GM21447 (cell line): ENCODE data around the gene BRAF.
"Not testable (repeated sequence)": the region's sequence is repeated elsewhere in the genome, so short reads cannot be mapped to it uniquely, and the experiment has no call there.

Experiments
- ATAC-seq: cut with Tn5 transposase; IDR thresholded peaks from one replicate; pipeline ENCODE4 v1.9.1; 2021; ENCODE audit not compliant: unreplicated experiment

BRAF gene

DNA sequence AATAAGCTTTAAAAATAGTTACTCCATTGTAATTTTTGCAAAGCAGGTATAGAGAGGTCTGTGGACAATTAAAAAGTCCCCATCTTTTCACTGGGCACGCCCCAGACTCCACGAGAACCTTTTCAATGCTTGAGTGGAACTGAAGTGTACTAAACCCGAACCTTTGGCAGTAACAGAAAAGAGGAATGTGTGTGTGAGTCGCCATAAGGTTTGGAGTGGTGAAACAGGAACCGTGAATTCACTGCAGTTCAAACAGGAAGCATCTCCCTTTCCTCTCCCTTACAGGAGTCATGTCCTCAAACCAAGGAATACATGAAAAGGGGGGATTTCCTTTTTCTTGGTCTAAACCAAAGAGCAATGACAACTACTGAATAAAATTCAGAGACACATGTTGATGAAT lies 205.0 kb downstream of the BRAF start:
- ATAC-seq: no peak

DNA sequence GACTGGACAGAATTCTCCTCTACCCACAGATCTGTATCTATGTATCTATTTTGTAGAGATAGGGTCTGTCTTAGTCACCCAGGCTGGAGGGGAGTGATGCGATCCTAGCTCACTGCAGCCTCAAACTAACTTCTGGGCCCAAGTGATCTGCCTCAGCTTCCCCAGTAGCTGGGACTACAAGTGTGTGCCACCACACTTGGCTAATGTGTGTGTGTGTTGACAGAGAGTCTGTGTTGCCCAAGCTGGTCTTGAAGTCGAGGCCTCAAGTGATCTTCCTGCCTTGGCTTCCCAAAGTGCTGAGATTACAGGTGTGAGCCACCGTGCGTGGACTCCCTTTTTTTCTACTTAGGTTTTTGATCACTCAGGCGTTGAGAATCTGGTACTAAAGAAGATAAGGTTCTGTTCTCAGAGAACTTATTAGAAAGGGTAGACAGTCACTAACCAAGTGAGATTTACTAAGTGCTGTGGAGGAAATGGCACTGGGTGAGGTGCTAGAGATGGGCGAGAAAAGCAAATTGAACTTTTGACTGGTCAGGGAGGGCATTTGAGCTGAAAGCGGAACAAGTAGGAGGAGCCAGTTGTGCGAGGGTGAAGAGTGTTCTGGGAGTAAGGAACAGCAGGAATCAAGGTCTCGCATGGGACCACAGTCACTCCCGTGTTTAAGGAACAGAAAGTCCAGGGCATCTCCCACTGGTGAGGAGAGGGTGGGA lies 210.2 kb downstream of the BRAF start:
- no peak for ATAC-seq

DNA sequence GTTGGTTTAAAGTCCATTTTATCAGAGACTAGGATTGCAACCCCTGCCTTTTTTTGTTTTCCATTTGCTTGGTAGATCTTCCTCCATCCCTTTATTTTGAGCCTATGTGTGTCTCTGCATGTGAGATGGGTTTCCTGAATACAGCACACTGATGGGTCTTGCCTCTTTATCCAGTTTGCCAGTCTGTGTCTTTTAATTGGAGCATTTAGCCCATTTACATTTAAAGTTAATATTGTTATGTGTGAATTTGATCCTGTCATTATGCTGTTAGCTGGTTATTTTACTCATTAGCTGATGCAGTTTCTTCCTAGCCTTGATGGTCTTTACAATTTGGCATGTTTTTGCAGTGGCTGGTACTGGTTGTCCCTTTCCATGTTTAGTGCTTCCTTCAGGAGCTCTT lies 212.3 kb downstream of the BRAF start:
- ATAC-seq: not testable (repeated sequence)

DNA sequence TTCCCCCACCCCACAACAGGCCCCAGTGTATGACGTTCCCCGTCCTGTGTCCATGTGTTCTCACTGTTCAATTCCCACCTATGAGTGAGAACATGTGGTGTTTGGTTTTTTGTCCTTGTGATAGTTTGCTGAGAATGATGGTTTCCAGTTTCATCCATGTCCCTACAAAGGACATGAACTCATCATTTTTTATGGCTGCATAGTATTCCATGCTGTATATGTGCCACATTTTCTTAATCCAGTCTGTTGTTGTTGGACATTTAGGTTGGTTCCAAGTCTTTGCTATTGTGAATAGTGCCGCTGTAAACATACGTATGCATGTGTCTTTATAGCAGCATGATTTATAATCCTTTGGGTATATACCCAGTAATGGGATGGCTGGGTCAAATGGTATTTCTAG lies 216.0 kb downstream of the BRAF start:
- not testable (repeated sequence) for ATAC-seq

DNA sequence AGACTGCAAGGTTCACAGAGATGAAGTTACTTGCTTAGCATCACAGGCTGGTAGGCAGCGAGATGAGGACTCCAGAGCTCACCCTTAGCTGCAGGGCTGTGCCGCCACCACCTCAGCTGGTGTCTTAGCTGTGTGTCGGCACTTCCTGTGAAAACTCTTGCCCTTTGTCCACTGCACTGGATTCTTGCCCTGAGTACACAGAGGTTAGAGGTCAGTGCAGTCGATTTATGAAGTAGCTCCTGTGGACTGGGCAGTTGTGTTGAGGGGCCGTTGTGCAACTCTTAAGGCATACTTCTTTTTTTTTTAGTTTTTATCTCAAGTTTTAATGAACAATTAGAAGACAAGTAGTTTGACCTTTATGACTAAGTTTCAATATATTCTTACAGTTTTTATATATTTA lies 217.6 kb downstream of the BRAF start:
- ATAC-seq: no peak

DNA sequence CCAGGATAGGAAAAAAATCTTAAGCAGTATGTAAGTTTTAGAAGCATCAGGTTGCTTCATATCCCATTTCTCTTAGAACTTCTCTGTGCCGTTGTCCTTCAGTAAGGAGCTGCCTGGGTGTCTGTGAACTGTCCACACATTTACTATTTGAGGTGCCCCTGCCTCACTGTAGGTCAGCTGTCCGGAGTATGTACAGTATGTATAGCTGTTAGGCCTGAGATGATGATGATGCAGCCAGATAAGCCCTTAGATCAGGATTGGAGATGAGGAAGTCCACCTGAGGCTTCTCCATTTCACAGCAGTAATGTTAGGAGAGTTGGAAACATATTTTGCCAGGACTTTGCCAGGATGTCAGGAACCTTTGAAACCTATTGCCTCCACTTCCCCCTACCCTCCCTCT lies 220.5 kb downstream of the BRAF start:
- no peak for ATAC-seq

DNA sequence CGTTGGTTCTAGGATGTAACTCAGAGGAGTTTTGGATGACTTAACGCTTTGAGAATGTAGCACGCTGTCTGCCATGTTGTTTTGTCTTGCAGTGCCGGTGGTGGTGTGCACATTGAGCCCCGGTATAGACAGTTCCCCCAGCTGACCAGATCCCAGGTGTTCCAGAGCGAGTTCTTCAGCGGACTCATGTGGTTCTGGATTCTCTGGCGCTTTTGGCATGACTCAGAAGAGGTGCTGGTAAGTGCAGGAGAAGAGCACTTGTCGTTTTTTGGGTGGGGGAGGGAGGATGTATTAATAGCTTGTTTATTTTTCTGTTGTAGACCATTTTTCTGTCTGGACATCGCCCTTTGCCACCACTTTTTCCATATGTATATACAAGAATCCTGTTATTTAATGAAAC lies 222.0 kb downstream of the BRAF start:
- no peak for ATAC-seq

DNA sequence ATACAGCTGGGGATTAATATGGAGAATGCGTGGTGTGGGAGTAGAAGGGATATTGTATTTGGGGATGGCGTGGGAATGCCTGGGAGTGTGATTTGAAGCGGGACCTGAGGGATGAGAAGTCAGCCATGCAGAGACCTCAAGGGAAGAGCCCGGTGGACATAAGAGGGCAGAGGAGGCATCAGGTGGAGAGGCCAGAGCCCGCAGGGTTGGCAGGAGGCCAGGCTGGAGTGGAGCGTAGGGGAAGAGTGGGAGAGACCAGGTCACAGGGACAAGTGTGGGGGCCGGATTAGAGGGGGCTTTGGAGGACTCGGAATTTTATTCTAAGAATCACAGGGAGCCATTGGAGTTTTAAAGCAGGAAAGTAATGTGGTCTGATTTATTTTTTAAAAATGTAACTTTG lies 226.3 kb downstream of the BRAF start:
- no peak for ATAC-seq

DNA sequence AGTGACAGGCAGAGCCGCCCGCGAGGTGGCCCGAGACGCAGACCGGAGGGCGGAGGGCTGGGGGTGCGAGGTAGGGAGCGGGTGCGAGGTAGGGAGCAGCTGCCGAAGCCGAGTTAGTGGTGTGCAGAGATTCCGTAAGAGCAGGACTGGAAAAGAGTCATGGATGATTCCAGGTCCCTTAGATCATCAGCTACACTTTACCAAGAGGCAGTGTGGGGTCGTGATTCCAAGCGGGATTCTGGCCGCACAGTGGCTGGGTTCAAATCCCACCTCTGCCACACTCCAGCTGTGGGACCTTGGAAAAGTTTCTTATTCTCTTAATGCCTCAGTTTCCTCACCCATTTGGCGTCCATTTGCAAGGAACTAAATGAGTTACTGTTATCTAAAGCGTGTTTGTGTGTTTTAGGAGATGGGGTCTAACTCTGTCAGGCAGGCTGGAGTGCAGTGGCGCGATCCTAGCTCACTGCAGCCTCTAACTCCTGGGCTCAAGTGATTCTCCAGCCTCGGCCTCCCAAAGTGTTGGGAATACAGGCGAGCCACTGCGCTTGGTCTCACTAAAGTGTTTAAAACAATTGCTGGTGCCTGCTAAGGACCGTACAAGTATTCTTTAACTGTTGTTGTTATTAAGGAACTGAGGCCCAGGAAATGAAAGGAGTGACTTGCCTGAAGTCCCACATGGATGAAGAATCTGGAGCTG lies 227.1 kb downstream of the BRAF start:
- ATAC-seq: no peak

DNA sequence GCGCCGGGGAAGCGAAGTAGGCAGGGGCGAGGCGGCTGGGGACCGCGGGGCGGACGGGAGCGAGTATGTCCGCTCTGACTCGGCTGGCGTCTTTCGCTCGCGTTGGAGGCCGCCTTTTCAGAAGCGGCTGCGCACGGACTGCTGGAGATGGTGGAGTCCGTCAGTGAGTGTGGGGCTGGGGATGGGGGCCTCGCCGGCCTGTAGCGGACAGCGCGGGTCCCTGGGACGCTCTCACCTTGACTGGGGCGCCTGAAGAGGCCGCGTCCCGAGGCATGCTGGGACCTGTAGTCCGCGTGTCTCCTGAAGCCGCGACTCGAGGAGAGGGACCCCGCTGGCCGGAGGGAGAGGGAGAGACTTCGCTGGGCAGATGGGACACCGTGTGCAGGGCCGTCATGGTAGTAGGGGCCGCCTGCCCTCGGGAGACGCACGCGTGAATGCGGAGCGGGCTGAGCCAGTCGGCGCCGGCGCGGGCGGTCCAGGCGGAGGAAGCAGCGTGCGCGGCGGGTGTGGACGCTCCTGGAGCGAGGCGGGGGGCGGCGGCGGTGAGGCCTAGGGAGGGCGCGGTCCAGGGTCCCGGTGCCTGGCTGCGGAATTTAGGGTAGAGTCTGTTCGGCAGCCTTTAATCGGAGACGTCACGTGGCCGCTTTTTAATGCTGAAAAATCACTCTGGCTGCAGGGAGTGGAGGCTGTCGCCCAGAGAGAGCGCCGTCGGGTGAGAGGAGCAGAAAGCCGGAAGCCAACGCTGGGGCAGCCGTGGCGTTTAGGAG lies 227.9 kb downstream of the BRAF start, which contains the start of gene NDUFB2:
TSS of gene NDUFB2 (plus strand) at position 29 of the 767 bp plus-strand sequence. CDS start at position 66, 37 bp downstream.
- peak; percentile 92 for ATAC-seq

DNA sequence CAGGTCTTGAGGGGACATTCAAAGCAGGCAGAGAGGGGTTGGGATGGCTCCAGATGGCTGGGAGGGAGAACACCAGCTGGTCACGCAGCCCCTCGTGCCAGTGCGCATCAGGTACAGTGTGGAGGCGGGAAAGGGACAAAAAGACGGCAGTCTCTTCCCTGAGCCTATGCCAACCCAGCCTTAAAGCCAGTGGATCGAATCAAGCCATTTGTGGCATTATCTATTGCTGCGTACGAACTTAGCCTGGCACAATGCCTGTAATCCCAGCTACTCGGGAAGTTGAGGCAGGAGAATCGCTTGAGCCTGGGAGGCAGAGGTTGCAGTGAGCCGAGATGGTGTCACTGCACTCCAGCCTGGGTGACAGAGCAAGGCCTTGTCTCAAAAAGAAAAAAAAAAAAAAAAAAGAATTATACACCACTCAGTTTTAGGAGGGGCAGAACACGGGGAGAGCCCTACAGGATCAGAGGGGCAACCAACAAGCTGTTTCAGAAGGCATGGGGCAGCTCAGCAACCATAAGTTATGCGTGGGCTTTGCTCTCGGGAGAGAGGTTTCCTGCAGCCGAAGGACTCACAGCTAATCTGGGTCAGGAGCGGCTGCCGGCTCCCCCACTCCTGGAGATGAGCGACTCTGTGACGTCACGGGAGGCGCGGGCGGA lies 228.6 kb downstream of the BRAF start:
- no peak for ATAC-seq

DNA sequence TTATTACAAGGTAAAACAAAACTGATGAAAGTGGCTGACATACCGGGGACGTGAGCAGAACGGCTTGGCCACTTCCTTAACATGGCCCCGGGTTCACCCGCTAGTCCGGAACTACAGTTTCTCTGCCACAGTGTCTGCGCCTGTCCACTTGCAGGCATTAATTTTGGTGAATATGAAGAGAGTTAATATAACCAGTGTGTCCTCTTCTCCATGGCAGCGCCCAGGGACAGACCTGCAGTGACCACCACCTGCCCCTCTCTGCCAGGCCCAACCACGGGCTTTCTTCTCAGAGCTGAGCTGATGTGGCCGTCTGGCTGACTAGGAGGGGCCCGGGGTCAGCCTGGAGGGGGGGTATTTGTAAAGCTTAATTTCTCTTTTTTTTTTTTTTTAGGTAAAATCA lies 229.3 kb downstream of the BRAF start:
- no peak for ATAC-seq

DNA sequence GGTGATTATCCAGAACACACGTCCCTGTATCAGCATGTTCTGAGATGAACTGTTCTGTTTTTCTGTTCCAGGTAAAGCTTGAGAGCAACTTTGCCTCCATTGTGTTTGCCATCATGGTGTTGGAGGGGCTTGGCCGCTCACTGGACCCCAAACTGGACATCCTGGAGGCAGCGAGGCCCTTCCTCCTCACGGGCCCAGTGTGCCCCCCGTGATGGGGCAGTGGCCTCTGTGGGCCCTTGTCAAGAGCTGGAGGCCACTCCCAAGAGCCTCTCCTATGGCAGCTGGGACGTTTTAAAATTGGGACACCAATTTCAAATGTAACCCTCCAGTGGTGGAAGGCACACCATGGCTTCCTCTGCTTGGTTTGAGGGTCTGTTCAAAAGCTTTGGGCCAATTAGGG lies 230.1 kb downstream of the BRAF start:
- ATAC-seq: no peak

DNA sequence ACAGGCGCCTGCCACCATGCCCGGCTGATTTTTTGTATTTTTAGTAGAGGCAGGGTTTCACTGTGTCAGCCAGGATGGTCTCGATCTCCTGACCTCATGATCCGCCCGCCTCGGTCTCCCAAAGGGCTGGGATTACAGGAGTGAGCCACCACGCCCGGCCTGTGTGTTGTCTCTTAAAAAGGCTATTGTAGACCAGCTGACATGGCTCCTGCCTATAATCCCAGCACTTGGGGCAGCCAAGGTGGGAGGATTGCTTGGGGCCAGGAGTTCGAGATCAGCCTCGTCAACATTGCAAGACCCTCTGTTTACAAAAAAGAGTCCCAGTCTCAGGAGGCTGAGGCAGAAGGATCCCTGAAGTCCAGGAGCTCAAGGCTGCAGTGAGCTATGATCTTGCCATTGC lies 230.9 kb downstream of the BRAF start:
- not testable (repeated sequence) for ATAC-seq

DNA sequence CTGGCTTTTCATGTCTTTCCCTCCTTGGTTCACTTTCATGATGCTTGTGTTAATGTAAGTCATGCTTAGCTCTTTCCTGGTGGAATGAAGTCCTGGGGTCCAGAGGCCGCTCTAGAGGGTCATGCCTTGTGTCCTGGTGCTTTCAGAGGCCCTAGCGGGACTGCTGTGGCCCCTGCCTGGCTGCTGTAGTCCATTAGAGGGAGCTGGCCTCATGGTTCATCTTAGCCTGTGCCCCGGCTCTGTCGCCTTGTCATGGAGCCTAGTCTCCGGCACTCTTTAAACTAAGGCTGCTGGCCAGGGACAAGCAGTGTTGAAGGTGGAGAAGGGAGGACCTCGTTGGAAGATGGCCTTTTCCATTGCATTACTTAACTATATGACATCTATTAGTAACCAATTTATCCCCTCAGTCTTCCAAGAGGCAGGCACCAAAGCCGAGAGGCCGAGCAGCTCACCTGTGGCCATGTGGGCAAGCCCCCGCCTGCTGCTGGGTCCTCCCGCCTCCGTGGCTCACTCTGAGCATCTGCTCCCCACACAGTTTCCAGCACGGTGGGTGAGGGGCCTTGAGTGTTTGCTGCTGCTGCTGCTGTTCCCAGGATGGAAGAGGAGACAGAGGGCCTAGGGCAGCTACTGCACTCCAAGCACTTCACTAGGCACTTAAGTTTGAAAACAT lies 233.2 kb downstream of the BRAF start:
- no peak for ATAC-seq

DNA sequence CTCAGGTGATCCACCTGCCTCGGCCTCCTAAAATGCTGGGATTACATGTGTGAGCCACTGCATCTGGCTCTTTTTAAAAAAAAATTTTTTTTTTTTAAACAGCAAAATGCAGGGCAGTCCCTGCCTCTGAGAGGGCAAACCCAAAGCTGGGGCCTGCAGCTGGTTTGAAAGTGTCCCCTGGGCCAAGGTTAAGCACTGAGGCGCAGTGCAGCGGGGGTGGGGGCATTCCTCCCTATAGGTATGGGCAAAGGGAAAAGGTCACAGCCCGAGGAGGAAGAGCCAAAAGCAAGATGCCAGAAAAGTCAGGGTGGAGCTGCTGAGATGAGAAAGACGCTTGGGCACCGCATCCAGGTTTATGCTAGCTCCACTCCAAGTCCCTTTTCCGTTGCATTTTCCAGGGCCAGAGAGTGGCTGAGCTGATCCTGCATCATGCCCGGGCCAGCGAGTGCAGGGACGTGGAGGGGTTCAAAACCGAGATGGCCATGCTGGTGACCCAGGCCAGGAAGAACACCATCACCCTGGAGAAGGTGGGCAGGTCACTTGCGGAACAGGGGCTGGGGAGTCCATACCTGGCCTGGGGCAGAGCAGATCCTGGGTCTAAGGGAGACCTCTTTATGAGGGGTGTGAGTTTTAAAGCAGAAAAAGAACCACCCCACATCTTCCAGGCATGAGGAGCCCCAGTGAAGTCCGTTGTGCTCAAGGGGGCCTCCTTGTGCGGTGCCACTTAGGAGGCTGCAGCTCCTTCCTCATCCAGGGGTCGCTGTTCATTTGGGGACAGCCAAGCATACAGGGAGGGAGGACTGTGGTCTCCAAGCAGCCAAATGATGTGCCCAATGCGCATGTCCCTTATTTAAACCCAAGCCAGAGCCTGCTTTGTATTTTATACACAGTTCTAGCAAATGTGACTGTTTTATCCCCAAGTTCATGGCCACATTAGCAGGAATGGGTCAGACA lies 235.3 kb downstream of the BRAF start:
- ATAC-seq: no peak

DNA sequence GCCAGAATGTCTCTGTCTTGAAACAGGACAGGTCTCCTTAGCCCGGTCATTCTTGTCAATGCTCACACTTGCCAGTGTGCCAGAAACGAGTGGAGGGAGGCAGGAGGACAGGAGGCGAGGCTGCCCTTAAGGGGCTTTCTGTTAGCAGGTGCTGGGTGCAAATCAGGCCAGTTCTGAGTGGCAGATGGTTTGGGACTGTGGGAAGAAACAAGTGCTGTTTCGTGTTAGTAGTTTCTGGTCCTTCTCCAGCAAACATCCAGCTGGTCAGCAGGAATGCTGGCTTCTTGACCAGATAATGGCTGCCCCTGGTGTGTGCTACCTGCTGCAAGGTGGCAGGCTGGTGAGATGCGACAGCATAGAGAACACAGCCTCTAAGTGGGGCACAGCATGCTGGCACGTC lies 236.4 kb downstream of the BRAF start:
- ATAC-seq: no peak

DNA sequence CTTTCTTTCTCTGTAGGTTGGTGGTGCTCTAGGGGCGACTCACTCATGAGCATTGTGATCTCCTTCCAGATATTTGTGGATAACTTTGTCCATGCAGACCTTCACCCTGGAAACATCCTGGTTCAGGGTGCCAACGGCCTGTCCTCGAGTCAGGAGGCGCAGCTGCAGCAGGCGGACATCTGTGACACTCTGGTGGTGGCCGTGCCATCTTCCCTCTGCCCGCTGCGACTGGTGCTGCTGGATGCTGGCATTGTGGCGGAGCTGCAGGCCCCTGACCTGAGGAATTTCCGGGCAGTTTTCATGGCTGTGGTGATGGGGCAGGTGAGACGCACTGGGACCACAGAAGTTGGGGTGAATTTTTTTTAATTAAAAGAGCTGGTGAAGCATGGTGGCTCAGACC lies 237.8 kb downstream of the BRAF start:
- ATAC-seq: no peak

DNA sequence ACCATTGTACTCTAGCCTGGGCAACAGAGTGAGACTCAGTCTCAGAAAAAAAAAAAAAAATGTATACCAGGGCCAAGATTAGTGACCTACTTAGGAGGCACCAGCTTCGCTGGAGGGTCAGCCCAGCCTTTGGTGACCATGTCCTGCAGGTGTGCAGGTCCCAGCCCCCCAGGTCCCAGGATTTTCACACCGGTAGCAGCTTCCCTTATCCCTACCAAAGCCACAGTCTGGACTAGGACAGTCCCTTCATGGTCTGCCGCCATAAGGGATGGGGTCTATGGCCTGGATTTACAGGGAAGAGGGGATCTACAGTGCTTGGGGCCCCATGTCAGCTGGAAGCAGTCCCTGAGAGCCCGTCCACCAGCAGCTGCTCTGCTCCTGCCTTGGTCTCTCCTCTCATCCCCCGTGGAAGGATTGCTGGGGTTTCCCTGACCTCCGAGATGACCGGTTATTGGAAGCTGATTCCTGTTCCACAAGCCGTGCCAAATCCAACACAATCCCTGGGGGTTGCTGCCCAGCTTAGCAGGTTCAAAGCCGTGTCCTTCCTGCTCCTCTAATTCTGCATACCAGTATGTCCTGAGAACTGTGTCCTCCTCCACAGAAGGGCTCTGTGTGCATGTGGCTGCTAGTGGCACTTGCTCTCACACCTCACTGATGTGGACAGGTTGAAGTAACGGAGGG lies 239.2 kb downstream of the BRAF start:
- no peak for ATAC-seq
